DOHH2 (cell line): Measurements from ENCODE around the gene UVRAG.
A peak's percentile ranks its signal among the peaks of the same experiment; 100 is the strongest.

Experiments used
- H3F3A ChIP-seq: fragments of 200-600 bp; sonication (generic), shearing (Covaris generic); 2 replicates; pipeline ENCODE4 v1.6.0; 2016; ENCODE audit warnings: antibody characterized with exemption, mild to moderate bottlenecking; ENCODE audit not compliant: control insufficient read depth, insufficient read depth
- H3K27ac ChIP-seq: fragments of 200-600 bp; sonication (generic); 2 replicates; pipeline ENCODE4 v1.5.1; 2014; ENCODE audit warnings: low read depth, mild to moderate bottlenecking, low read length, moderate library complexity
- H3K27me3 ChIP-seq: fragments of 200-600 bp; sonication (generic); 2 replicates; pipeline ENCODE4 v1.6.1; 2014; ENCODE audit warnings: mild to moderate bottlenecking, low read length, mixed read lengths; ENCODE audit not compliant: control insufficient read depth
- H3K36me3 ChIP-seq: fragments of 200-600 bp; sonication (generic); 2 replicates; pipeline ENCODE4 v1.6.1; 2014; ENCODE audit warnings: mild to moderate bottlenecking, low read length, moderate library complexity, mixed read lengths; ENCODE audit not compliant: control insufficient read depth
- H3K4me1 ChIP-seq: fragments of 200-600 bp; sonication (generic); 2 replicates; pipeline ENCODE4 v1.6.1; 2014; ENCODE audit warnings: mild to moderate bottlenecking, low read length, mixed read lengths; ENCODE audit not compliant: control insufficient read depth
- H3K4me2 ChIP-seq: fragments of 200-600 bp; sonication (generic); 2 replicates; pipeline ENCODE4 v1.6.0; 2014; ENCODE audit warnings: mild to moderate bottlenecking, low read length, moderate library complexity
- H3K4me3 ChIP-seq: fragments of 200-600 bp; sonication (generic); 2 replicates; pipeline ENCODE4 v1.5.1; 2014; ENCODE audit warnings: mild to moderate bottlenecking, low read length, mixed read lengths
- H3K79me2 ChIP-seq: fragments of 200-600 bp; sonication (generic); 2 replicates; pipeline ENCODE4 v1.6.1; 2014; ENCODE audit warnings: mild to moderate bottlenecking, low read length, mixed read lengths; ENCODE audit not compliant: control insufficient read depth
- H3K9me2 ChIP-seq: fragments of 200-600 bp; sonication (generic); replicated peaks from 2 replicates; pipeline ENCODE4 v1.6.1; 2014; ENCODE audit warnings: mild to moderate bottlenecking, low read length, mixed read lengths; ENCODE audit not compliant: control insufficient read depth
- H3K9me3 ChIP-seq: fragments of 200-600 bp; sonication (generic); 2 replicates; pipeline ENCODE4 v1.6.1; 2014; ENCODE audit warnings: antibody characterized with exemption, low read length, mixed read lengths; ENCODE audit not compliant: control insufficient read depth, insufficient read depth
- H4K20me1 ChIP-seq: fragments of 200-600 bp; sonication (generic); 2 replicates; pipeline ENCODE4 v1.6.0; 2014; ENCODE audit warnings: low read depth, mild to moderate bottlenecking, antibody characterized with exemption, low read length, moderate library complexity; ENCODE audit not compliant: control insufficient read depth, insufficient read depth
- CTCF ChIP-seq: fragments of 200-600 bp; sonication (generic); IDR thresholded peaks from one replicate; pipeline ENCODE4 v1.5.1; 2014; ENCODE audit warnings: antibody characterized with exemption, mild to moderate bottlenecking, low read depth, low read length; ENCODE audit not compliant: poor library complexity, severe bottlenecking
- EZH2phosphoT487 ChIP-seq: fragments of 200-600 bp; sonication (generic); IDR thresholded peaks from 2 replicates; pipeline ENCODE4 v1.6.1; 2017; ENCODE audit warnings: borderline replicate concordance, mild to moderate bottlenecking, antibody characterized with exemption, low read length, moderate library complexity, mixed read lengths

The UVRAG gene

GRCh38 chr11:76114238-76114637 is 299.2 kb downstream of the UVRAG start:
- Histone ChIP-seq H3K27me3 (no peaks in the 10 kb centered on the region), H3K4me3 (no peak overlapping the region), H3K4me2 (peak overlapping the region; percentile 40), H3K4me1 (peaks cover 53% of the 10 kb centered on the region), H4K20me1 (no peaks in the 10 kb centered on the region; the same call in 1 of the 2 replicates), H3K36me3 (peaks cover 64% of the 10 kb centered on the region), H3K79me2 (peaks cover 5% of the 10 kb centered on the region), H3K9me2 (no peaks in the 10 kb centered on the region), H3F3A (0 out of 2 replicates have a peak, but pooled peaks cover 3% of the 10 kb centered on the region), H3K27ac (no peak overlapping the region), H3K9me3 (no peaks in the 10 kb centered on the region)
- TF ChIP-seq CTCF (no peak), EZH2phosphoT487 (no peak)

- peaks cover 6% of the 10 kb centered on the region for H3K79me2 ChIP-seq
- H3K9me3 ChIP-seq: no peaks in the 10 kb centered on the region
- no peak for TF ChIP-seq CTCF
- no peak for TF ChIP-seq EZH2phosphoT487
- H3K9me2 ChIP-seq: no peaks in the 10 kb centered on the region
- H3K27me3 ChIP-seq: no peaks in the 10 kb centered on the region
- no peak overlapping the region for H3K27ac ChIP-seq
- 0 out of 2 replicates have a peak overlapping the region, but pooled peaks have one; percentile 6 for H3K4me3 ChIP-seq
- H4K20me1 ChIP-seq: no peaks in the 10 kb centered on the region; the same call in 1 of the 2 replicates
- peak overlapping the region; percentile 40 for H3K4me2 ChIP-seq
- 0 out of 2 replicates have a peak, but pooled peaks cover 3% of the 10 kb centered on the region for H3F3A ChIP-seq
- H3K4me1 ChIP-seq: peaks cover 60% of the 10 kb centered on the region
- peaks cover 77% of the 10 kb centered on the region for H3K36me3 ChIP-seq
Measured at GRCh38 chr11:76115555-76115954, 300.5 kb downstream of the UVRAG start.

- H3K27me3 ChIP-seq: no peaks in the 10 kb centered on the region
- no peaks in the 10 kb centered on the region; the same call in 1 of the 2 replicates for H4K20me1 ChIP-seq
- no peaks in the 10 kb centered on the region for H3K9me2 ChIP-seq
- TF ChIP-seq EZH2phosphoT487 (no peak), CTCF (no peak)
- peaks cover 42% of the 10 kb centered on the region for H3K4me1 ChIP-seq
- H3K4me2 ChIP-seq: no peak overlapping the region
- H3K79me2 ChIP-seq: peaks cover 7% of the 10 kb centered on the region
- H3F3A ChIP-seq: 0 out of 2 replicates have a peak, but pooled peaks cover 3% of the 10 kb centered on the region
- no peak overlapping the region for H3K4me3 ChIP-seq
- H3K36me3 ChIP-seq: peaks cover 89% of the 10 kb centered on the region
- no peaks in the 10 kb centered on the region for H3K9me3 ChIP-seq
- H3K27ac ChIP-seq: no peak overlapping the region
Measured at GRCh38 chr11:76119032-76119431, 304.0 kb downstream of the UVRAG start.
